Measurements from ENCODE around the gene RNF144B. TPM values are rescaled to one million over a fixed set of nuclear protein-coding genes. Genes with fewer than 3 reads are reported as not detected.

Gene RNF144B
- polyA plus RNA-seq, 2 of the 4 experiments (the other 2 are of a cell fraction), result 0.36 to 0.49 TPM

DNA sequence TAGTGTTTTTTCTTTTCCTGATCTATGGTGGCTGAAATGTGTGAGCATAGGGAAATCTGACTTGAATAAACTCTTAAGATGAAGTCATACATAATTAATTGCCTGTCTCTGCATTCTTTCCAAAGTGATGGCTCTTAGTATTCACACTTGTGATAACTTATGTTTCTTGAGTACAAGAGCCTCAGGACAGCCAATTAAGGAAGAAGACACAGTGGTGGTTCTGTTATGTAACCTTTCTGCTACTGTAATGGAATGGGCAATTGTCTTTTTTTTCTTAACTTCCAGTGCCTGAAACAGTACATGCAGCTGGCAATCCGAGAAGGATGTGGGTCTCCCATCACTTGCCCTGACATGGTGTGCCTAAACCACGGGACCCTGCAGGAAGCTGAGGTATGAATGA, 40.1 kb downstream of the RNF144B start:
- CTCF ChIA-PET, result no interaction called here
- no peaks in the 10 kb centered on the region for H3K9me3 ChIP-seq
- POLR2A ChIA-PET, result no interaction called here
- H3K4me2 ChIP-seq, result no peak overlapping the region
- no peak for TF ChIP-seq KDM1A (IDR thresholded peaks at IDR 0.05; ENCODE audit: low read depth)
- TF ChIP-seq, protein P1, sequence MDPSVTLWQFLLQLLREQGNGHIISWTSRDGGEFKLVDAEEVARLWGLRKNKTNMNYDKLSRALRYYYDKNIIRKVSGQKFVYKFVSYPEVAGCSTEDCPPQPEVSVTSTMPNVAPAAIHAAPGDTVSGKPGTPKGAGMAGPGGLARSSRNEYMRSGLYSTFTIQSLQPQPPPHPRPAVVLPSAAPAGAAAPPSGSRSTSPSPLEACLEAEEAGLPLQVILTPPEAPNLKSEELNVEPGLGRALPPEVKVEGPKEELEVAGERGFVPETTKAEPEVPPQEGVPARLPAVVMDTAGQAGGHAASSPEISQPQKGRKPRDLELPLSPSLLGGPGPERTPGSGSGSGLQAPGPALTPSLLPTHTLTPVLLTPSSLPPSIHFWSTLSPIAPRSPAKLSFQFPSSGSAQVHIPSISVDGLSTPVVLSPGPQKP (IDR thresholded peaks at IDR 0.05; ENCODE audit: low read depth, low read length), result no peak
- TF ChIP-seq CHD2 (IDR thresholded peaks at IDR 0.05; ENCODE audit: low read length, partially characterized antibody), result no peak
- no peak for DNase-seq (ENCODE audit: low read depth in 1 of 2, low spot score in 1 of 2)
- no peak overlapping the region for H3K27ac ChIP-seq
- WGBS (ENCODE audit: missing lambda C conversion rate), result 13% methylated on average over 2 of the region's 2 CpGs
- no peaks in the 10 kb centered on the region for H3K4me1 ChIP-seq
- no peak for FAIRE-seq
- no peak for ATAC-seq
- no peak overlapping the region for H3K4me3 ChIP-seq

DNA sequence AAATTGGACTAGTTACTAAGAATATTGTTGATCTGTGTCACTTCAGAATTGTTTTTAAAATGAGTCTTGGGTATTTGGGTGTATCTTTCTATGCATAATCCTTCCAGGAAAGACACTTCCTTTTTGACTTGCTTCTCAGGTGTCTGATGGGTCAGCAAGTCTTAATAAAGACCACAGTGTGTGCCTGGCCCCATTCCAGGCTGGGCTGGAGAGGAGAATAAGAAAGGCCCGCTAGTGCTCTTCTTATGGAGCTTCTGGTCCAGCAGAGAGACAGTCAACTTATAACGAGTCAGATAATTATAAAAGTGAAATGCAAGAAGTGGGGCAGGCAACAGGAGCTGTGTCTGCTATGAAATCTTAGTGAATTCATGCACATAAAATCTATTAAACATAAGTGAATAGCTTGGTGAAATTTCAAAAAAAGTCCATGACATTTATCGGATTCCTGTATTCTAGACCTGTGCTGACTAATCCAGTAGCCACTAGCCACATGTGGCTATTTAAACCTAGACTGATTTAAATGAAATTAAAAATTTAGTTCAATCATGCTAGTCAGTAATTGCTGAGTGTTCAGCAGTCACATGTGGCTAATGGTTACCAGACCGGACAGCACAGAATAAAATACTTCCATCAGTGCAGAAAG, 42.6 kb downstream of the RNF144B start:
- 48% methylated on average over 4 of the region's 4 CpGs for WGBS (ENCODE audit: missing lambda C conversion rate)
- POLR2A ChIA-PET, result no interaction called here
- Histone ChIP-seq H3K4me3 (no peak overlapping the region), H3K27ac (no peak overlapping the region), H3K4me2 (no peak overlapping the region), H3K9me3 (no peaks in the 10 kb centered on the region), H3K4me1 (no peaks in the 10 kb centered on the region)
- CTCF ChIA-PET, result no interaction called here
- DNase-seq (ENCODE audit: low read depth in 1 of 2, low spot score in 1 of 2) (no peak), FAIRE-seq (no peak), ATAC-seq (no peak)
- no peak for TF ChIP-seq MYC (IDR thresholded peaks at IDR 0.05; ENCODE audit: borderline replicate concordance, low read length)
- TF ChIP-seq ZSCAN20 (CRISPR knock-in tag; IDR thresholded peaks at IDR 0.05), result no peak
- TF ChIP-seq, protein P2, sequence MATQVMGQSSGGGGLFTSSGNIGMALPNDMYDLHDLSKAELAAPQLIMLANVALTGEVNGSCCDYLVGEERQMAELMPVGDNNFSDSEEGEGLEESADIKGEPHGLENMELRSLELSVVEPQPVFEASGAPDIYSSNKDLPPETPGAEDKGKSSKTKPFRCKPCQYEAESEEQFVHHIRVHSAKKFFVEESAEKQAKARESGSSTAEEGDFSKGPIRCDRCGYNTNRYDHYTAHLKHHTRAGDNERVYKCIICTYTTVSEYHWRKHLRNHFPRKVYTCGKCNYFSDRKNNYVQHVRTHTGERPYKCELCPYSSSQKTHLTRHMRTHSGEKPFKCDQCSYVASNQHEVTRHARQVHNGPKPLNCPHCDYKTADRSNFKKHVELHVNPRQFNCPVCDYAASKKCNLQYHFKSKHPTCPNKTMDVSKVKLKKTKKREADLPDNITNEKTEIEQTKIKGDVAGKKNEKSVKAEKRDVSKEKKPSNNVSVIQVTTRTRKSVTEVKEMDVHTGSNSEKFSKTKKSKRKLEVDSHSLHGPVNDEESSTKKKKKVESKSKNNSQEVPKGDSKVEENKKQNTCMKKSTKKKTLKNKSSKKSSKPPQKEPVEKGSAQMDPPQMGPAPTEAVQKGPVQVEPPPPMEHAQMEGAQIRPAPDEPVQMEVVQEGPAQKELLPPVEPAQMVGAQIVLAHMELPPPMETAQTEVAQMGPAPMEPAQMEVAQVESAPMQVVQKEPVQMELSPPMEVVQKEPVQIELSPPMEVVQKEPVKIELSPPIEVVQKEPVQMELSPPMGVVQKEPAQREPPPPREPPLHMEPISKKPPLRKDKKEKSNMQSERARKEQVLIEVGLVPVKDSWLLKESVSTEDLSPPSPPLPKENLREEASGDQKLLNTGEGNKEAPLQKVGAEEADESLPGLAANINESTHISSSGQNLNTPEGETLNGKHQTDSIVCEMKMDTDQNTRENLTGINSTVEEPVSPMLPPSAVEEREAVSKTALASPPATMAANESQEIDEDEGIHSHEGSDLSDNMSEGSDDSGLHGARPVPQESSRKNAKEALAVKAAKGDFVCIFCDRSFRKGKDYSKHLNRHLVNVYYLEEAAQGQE (IDR thresholded peaks at IDR 0.05), result no peak
- TF ChIP-seq ESRRA (IDR thresholded peaks at IDR 0.05; ENCODE audit: borderline replicate concordance, low read length), result no peak

DNA sequence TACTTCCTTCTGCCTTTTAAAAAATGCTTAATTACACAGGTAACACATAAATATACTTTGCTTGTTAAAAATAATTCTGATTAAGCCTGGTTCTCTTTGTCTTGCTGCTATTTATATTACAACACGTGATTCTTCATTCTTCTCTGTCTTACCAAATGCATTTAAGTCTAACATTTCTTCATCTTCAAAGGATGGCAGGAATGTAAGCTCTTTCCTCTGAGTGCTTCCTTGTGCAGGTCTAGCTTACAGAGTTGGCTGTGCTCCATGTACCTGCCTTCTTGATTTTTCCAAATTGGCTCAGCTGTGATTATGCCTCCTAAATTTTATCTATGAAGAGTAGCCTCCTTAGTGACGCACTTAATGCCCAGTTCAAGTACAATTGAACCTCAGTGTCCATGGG, 44.4 kb downstream of the RNF144B start:
- DNase-seq (ENCODE audit: low read depth in 1 of 2, low spot score in 1 of 2) (no peak), ATAC-seq (no peak), FAIRE-seq (no peak)
- Histone ChIP-seq H3K4me1 (no peaks in the 10 kb centered on the region), H3K9me3 (no peaks in the 10 kb centered on the region), H3K4me3 (no peak overlapping the region), H3K4me2 (no peak overlapping the region), H3K27ac (no peak overlapping the region)
- WGBS (ENCODE audit: missing lambda C conversion rate), result 53% methylated on average over 2 of the region's 2 CpGs
- POLR2A ChIA-PET, result no interaction called here
- no peak for TF ChIP-seq HOXA7 (CRISPR knock-in tag; IDR thresholded peaks at IDR 0.05)
- TF ChIP-seq, protein P3, sequence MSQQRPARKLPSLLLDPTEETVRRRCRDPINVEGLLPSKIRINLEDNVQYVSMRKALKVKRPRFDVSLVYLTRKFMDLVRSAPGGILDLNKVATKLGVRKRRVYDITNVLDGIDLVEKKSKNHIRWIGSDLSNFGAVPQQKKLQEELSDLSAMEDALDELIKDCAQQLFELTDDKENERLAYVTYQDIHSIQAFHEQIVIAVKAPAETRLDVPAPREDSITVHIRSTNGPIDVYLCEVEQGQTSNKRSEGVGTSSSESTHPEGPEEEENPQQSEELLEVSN (IDR thresholded peaks at IDR 0.05; ENCODE audit: borderline replicate concordance, low read depth), result no peak
- TF ChIP-seq CBX8 (IDR thresholded peaks at IDR 0.05), result no peak
- TF ChIP-seq MAZ (IDR thresholded peaks at IDR 0.05; ENCODE audit: borderline replicate concordance, low read depth, low read length), result no peak
- TF ChIP-seq SMC3 (IDR thresholded peaks at IDR 0.05), result no peak
- no peak for TF ChIP-seq FOSL2 (IDR thresholded peaks at IDR 0.05)
- TF ChIP-seq FOSL2 (CRISPR knock-in tag; IDR thresholded peaks at IDR 0.05), result no peak
- TF ChIP-seq, protein P4, sequence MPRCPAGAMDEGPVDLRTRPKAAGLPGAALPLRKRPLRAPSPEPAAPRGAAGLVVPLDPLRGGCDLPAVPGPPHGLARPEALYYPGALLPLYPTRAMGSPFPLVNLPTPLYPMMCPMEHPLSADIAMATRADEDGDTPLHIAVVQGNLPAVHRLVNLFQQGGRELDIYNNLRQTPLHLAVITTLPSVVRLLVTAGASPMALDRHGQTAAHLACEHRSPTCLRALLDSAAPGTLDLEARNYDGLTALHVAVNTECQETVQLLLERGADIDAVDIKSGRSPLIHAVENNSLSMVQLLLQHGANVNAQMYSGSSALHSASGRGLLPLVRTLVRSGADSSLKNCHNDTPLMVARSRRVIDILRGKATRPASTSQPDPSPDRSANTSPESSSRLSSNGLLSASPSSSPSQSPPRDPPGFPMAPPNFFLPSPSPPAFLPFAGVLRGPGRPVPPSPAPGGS (IDR thresholded peaks at IDR 0.05), result no peak
- TF ChIP-seq GATA3 (IDR thresholded peaks at IDR 0.05; ENCODE audit: borderline replicate concordance), result no peak
- TF ChIP-seq, protein P5, sequence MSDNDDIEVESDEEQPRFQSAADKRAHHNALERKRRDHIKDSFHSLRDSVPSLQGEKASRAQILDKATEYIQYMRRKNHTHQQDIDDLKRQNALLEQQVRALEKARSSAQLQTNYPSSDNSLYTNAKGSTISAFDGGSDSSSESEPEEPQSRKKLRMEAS (IDR thresholded peaks at IDR 0.05), result no peak
- CTCF ChIA-PET, result no interaction called here
